Superior temporal gyrus (tissue), 1 donor: ENCODE data around the gene WWOX.

Source experiments
- DNase-seq: peaks from one replicate; pipeline ENCODE4 v3.0.0-alpha.2; 2016; ENCODE audit errors: extremely low spot score

WWOX gene

DNA sequence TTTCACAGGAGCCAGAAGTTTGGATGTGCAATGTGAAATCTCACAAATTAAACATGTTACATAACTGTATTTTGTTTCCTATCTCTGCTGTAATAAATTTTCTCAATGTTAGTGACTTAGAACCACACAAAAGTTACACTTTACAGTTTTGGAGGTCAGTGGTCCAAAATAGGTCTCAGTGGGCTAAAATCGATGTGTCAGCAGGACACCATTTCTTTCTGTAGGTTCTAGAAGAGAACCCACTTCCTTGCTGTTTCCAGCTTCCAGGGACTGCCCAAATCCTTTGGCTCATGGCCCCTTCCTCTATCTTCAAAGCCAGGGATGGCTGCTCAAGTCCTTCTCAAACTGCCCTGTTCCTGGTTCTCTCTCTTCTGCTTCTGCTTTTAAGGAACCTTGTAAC, 252.7 kb downstream of the WWOX start:
- no peak for DNase-seq

- DNase-seq = no peak
Measured at GRCh38 chr16:78353640-78354275, 254.3 kb downstream of the WWOX start.

- DNase-seq = no peak
Measured at GRCh38 chr16:78362524-78363135, 263.2 kb downstream of the WWOX start.

DNA sequence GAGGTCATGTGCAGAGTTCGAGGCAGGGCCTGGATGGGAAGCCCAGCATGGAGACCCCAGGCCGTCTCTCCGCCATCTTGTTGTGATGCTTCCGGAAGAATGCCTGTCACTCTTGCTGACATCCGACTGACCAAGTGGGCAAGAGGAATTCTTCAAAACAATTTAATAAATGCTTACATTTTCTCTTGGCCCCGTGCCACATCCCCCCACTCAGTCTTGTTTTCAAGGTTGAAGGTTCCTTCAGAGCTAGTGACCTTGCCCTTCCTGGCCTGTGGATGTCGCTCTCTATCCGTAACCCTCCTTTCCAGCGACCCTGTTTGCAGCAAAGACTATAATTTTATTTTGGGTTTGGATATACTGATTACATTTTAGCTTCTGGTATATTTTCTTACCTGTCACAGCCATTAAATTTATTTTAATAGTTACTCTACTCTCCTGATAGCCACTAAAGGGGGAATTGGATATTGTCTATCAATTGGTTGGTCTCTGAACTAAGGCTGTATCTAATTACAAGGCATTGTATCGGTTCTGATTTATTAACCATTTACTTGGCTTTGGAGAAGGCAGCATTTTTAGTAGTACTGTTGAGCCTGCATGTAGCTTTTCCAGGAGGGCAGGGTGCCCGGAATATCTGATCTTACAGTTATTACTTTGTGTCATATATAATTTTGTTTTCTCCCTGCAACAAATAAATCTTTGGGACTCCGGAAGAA, 264.5 kb downstream of the WWOX start:
- no peak for DNase-seq

DNA sequence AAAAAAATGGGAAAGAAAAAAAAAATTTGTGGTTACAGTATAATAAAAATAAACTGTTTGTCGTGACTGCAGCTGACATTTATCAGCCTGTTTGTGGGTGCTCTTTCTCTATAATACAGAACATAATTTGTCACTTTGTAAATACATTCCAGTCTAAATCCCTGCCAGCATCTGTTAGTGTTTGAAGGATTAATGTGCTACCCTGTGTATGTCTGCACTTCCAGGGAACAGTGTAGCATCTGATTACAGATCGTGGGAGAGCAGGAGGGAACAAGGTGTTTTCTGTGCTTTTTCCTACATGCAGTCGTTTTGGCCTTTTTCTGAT, 265.1 kb downstream of the WWOX start:
- DNase-seq = no peak

DNA sequence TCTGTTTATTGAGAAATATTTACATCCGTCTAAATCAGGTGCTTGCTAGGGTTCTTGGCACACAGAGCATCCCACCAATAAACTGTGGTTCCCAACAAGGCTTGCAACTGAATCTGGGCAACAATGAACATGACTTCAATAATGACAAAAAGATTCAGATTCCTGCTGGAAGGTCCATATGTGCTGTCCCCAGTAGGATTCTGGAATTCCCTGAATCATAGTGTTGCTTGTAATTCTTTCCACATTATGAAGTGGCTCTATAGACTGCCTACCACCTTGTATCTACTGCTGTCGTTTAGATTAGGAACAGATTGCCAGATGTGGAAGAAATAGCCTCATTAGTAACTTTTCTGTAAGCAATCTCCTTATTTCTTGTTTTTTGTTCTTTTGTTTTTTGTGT, 265.9 kb downstream of the WWOX start:
- no peak for DNase-seq

GRCh38 chr16:78368121-78369102, 269.0 kb downstream of the WWOX start:
- DNase-seq = no peak

DNA sequence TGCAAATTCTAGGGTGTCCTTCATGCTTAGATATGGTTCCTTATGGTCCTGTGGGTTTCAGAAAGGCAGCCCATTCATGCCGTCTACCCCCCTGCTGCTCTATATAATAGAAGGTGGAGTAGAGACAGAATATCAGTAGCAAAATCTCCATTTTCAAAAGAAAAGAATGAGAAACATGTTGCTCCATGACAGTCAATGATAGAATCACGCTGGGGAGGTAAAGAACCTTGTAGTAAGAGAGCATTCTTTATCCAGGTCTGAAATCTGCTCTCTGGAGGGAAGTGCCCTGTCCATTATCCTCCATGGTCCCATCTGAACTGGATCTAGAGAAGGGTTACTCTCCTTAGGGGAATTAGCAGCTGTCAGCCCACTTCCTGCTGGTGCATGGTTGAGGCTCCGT, 272.8 kb downstream of the WWOX start:
- DNase-seq = no peak

DNA sequence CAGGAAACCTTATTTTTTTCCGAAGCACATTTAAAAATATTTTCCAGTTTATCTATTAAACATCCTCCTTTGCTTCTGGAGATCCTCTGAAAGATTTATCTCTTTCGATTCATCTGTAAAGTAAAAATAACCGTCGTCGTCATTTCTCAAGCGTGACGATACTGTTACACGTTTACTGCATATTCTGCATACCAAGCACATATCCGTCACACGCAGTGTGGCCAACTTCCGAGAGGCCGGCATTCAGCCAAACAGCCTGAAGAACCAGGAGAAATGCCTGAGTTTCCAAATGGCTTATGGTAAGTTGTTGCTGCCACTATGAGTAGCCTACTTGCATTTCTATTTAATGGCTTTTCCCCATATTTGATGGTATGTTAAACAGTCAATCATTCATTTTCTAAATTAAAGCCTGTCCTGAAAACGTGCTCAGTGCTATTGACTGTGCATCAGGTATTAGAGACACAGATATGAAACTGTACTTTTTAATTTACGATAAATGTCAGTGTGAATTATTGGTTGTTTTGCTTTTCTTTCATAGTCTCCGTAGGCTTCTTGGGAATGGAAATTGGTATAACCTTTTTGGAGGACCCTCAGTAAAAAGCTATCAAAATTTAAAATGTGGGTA, 275.7 kb downstream of the WWOX start:
- DNase-seq = no peak

DNA sequence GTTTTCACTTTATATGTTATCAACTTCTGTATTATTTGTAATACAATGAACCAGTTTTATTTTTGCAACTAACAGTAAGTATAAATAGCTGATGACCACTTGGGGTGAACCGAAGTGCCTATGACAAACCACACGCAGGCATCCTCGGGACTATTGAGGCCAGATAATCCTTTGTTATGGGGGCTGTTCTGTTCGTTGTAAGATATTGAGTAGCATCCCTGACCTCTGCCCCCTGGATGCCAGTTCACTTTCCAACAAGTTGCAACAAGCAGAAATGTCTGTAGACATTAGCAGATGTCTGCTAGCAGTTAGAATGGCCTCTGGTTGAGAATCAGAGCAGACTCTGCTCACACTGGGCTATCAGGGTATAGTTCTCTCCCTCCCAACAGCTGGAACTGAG, 277.0 kb downstream of the WWOX start:
- no peak for DNase-seq

DNA sequence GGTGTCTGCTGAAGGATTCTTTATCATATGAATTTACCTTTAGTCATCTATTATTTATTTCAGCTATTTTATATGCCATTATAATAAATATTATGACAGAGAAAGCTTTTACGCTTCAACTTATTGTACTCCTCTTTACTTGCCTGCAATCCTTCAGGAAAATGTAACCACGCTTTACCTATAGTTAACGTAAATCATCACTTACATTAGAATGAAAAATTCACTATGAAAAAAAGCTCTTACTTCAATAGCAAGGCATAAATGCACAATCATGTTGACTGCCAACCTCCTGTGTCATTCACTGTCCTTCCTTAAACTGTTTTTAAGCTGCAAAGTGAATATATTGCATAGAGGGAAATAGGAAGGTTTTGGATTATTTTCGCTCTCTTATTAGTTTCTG, 277.9 kb downstream of the WWOX start:
- DNase-seq = no peak

DNA sequence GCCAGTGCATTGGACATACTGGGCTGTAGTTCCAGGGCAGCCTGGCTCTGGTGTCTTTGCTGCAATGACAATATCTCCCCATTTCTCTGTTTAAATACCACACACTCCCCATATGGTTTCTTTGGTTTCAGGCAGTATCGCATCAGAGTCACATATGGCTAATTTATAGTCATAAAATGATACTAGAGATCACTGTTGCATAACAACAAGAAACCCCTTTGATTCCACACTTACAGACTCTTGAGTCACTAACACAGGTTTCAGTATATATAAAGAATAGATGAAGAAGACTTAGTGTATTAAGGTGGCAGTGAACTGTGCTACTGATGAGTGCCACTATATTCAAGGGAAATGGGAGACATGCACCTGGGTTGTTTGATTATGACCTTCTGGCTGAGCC, 281.6 kb downstream of the WWOX start:
- DNase-seq = no peak

- no peak for DNase-seq
Measured at GRCh38 chr16:78383118-78383517, 283.7 kb downstream of the WWOX start.

- peak; percentile 55 for DNase-seq
Measured at GRCh38 chr16:78385086-78385805, 285.8 kb downstream of the WWOX start.

GRCh38 chr16:78386557-78387324, 287.3 kb downstream of the WWOX start:
- DNase-seq = no peak

DNA sequence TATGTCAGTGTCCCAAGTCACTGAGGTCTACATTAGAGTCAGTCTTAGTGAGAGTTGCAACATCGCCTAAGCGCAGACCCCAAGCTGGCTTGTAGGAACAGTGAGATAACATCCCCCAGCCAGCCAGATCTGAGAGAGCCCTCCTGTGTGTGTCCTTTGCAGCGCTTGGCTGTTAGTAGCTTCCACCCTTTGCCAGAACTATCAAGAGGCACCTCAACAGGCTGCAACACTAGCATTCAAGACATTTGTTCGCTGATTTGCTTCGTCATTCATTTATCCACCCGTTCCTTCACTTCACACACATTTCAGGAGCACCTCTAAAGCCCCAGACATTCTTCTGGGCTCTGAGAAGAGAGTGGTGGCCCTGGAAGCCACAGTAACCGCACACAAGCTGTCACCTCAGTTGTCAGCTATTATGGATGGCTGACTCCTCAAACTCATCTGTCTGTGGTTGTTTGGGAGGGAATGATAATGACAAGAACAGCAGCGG, 289.6 kb downstream of the WWOX start:
- DNase-seq = no peak

DNA sequence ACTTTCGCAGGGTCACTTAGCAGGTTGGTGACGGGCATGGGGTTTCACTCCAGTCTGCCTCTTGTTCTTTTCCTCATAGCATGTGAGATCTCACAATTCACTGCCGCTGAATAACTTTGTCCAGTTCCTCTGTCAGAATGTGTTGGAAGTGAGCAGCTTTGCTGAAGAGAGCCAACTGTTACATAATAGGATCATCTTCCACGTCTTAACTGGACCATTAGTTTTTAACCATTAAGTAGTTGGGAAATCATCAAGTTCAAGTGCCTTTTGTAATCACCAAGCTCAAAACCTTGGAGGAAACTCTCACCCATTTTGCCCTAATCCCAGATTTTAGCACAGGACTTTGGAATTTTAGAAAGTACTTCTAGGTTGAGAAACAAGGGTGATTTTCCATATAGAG, 290.6 kb downstream of the WWOX start:
- no peak for DNase-seq

DNA sequence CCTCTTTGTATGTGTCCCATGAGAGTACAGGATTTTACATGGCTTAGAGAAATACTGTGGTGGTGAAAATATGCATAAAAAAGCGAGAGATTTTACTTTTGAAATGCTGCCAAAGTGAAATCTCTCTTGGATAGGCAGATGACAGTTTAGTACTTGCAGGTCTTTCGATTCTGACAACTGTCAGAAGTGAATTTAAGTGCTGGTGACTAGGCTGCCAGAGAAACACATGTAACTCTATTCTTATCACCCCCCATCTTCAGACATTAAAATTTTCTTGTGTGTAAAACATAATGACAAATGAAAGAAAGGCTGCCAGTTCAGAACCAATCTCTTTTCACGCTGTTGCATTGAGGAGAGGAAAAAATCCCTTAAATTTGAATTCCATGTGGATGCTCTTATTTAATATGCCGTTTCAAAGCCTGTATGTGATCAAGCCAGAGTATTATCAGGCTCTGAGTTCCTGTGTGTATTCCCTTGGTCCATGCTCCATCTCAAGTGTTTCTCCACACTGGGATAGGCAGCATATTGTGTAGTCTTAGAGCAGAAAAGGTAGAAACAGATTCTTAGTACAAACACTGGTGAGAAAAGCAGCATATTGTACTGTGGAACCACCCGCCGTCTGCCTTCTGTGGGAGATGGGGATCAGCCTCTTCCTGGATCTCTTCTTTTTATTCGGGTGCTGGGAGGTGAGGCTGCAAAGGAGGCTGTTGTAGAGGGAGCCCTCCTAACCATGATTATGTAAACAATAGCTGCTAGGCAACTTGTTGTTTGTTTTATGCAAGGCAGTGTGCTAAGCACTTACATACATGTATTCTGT, 291.3 kb downstream of the WWOX start:
- DNase-seq = no peak

- no peak for DNase-seq
Measured at GRCh38 chr16:78392585-78393195, 293.2 kb downstream of the WWOX start.
